Fibroblast of the aortic adventitia (primary cell): ENCODE results near the gene GPR78. TPM values are rescaled to one million over a fixed set of nuclear protein-coding genes. Genes with fewer than 3 reads are reported as not detected.

ENCODE experiments used
- DNase-seq: peaks from one replicate; pipeline ENCODE4 v3.0.0-alpha.2; 2010; ENCODE audit warnings: low read depth
- H3K4me3 ChIP-seq: 2 replicates; pipeline ENCODE4 v1.5.1; 2011; ENCODE audit warnings: low read depth, mild to moderate bottlenecking, control low read depth, low read length, moderate library complexity
- CTCF ChIP-seq: IDR thresholded peaks from 2 replicates; pipeline ENCODE4 v1.5.1; 2011; ENCODE audit warnings: mild to moderate bottlenecking, low read length, control low read depth, inconsistent platforms; ENCODE audit not compliant: insufficient read depth
- total RNA-seq: library from RNA; depleted of rRNA; stranded (reverse); fragments of >200 nt; gene quantifications from 2 replicates; pipeline ENCODE4 v1.2.3, GENCODE V29; 2012; ENCODE audit warnings: low replicate concordance

GPR78 gene
- total RNA-seq, 1 donor: 0.36 TPM

- TF ChIP-seq CTCF: no peak
- no peak overlapping the region for H3K4me3 ChIP-seq
- peak; percentile 92 for DNase-seq
Observed at GRCh38 chr4:8537041-8537461, 43.1 kb upstream of the GPR78 start.

GRCh38 chr4:8538076-8538702 lies 42.0 kb upstream of the GPR78 start:
- no peak for TF ChIP-seq CTCF
- no peak overlapping the region for H3K4me3 ChIP-seq
- no peak for DNase-seq

- H3K4me3 ChIP-seq: no peak overlapping the region
- TF ChIP-seq CTCF: no peak
- peak; percentile 64 for DNase-seq
Observed at GRCh38 chr4:8538703-8539567, 41.3 kb upstream of the GPR78 start.

GRCh38 chr4:8539661-8540060 lies 40.5 kb upstream of the GPR78 start:
- no peak for TF ChIP-seq CTCF
- DNase-seq: no peak
- no peak overlapping the region for H3K4me3 ChIP-seq

GRCh38 chr4:8540072-8540471 lies 40.1 kb upstream of the GPR78 start:
- TF ChIP-seq CTCF: no peak
- no peak for DNase-seq
- no peak overlapping the region for H3K4me3 ChIP-seq

GRCh38 chr4:8540586-8540985 lies 39.6 kb upstream of the GPR78 start:
- no peak overlapping the region for H3K4me3 ChIP-seq
- TF ChIP-seq CTCF: no peak
- DNase-seq: no peak
